Measurements from ENCODE around the gene DMD. TPM values are rescaled to one million over a fixed set of nuclear protein-coding genes. Genes with fewer than 3 reads are reported as not detected.

Gene DMD
- total RNA-seq, 1 experiment from 2014 or later: 47.2 TPM

GRCh38 chrX:32571579-32571978, 639.8 kb downstream of the DMD start:
- Mint-ChIP-seq H3K9me3 (ENCODE audit: unreplicated experiment) (no peaks in the 10 kb centered on the region), H3K27me3 (ENCODE audit: insufficient read depth, unreplicated experiment) (no peaks in the 10 kb centered on the region), H3K4me1 (ENCODE audit: low read depth, unreplicated experiment) (peaks cover 2% of the 10 kb centered on the region), H3K4me3 (ENCODE audit: unreplicated experiment) (peak overlapping the region; percentile 2), H3K27ac (ENCODE audit: unreplicated experiment) (peak overlapping the region; percentile 3), H3K36me3 (ENCODE audit: insufficient read depth, unreplicated experiment) (no peaks in the 10 kb centered on the region)
- peak in 1 of 2 experiments; percentile 22 for DNase-seq
- H3K27me3 ChIP-seq (replicated peaks; ENCODE audit: control insufficient read depth, insufficient read depth, low read length): no peaks in the 10 kb centered on the region
- TF ChIP-seq, protein P1, sequence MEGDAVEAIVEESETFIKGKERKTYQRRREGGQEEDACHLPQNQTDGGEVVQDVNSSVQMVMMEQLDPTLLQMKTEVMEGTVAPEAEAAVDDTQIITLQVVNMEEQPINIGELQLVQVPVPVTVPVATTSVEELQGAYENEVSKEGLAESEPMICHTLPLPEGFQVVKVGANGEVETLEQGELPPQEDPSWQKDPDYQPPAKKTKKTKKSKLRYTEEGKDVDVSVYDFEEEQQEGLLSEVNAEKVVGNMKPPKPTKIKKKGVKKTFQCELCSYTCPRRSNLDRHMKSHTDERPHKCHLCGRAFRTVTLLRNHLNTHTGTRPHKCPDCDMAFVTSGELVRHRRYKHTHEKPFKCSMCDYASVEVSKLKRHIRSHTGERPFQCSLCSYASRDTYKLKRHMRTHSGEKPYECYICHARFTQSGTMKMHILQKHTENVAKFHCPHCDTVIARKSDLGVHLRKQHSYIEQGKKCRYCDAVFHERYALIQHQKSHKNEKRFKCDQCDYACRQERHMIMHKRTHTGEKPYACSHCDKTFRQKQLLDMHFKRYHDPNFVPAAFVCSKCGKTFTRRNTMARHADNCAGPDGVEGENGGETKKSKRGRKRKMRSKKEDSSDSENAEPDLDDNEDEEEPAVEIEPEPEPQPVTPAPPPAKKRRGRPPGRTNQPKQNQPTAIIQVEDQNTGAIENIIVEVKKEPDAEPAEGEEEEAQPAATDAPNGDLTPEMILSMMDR (IDR thresholded peaks at IDR 0.05; ENCODE audit: insufficient read depth in 1 of 2, low read depth in 1 of 2, low read length in 1 of 2, severe bottlenecking in 1 of 2, unreplicated experiment in 1 of 2): no peak
- no peak overlapping the region for H3K4me3 ChIP-seq (ENCODE audit: low read depth, low read length)
- H3K9me3 ChIP-seq: no peaks in the 10 kb centered on the region
- peaks cover 38% of the 10 kb centered on the region for H3K4me1 ChIP-seq
- intact Hi-C loops (cut with micrococcal nuclease; ENCODE audit: unreplicated experiment): loop anchor here (1.0 kb wide), 3 partner anchors 35 to 445 kb away; no protein-coding TSS in a partner anchor
- CTCF ChIA-PET: no interaction called here
- POLR2A ChIA-PET: interaction anchor here (0.7 kb wide), 1 partner anchor 18 kb away, joined by 7 read pairs; no protein-coding TSS in a partner anchor
- no peaks in the 10 kb centered on the region for H3K36me3 ChIP-seq (ENCODE audit: control insufficient read depth, insufficient read depth, low read length)
- no TSS peak for BruUV-seq (replicated peaks)

- Histone ChIP-seq H3K36me3 (ENCODE audit: control insufficient read depth, insufficient read depth, low read length) (no peaks in the 10 kb centered on the region), H3K4me1 (peaks cover 7% of the 10 kb centered on the region), H3K27me3 (replicated peaks; ENCODE audit: control insufficient read depth, insufficient read depth, low read length) (no peaks in the 10 kb centered on the region), H3K4me3 (ENCODE audit: low read depth, low read length) (no peak overlapping the region), H3K9me3 (no peaks in the 10 kb centered on the region)
- TF ChIP-seq, protein P1 (IDR thresholded peaks at IDR 0.05; ENCODE audit: insufficient read depth in 1 of 2, low read depth in 1 of 2, low read length in 1 of 2, severe bottlenecking in 1 of 2, unreplicated experiment in 1 of 2): no peak
- DNase-seq: no peak
- intact Hi-C loops (cut with micrococcal nuclease; ENCODE audit: unreplicated experiment): no loop called here
- Mint-ChIP-seq H3K4me3 (ENCODE audit: unreplicated experiment) (peak overlapping the region; percentile 65), H3K36me3 (ENCODE audit: insufficient read depth, unreplicated experiment) (no peaks in the 10 kb centered on the region), H3K27me3 (ENCODE audit: insufficient read depth, unreplicated experiment) (no peaks in the 10 kb centered on the region), H3K27ac (ENCODE audit: unreplicated experiment) (no peak overlapping the region), H3K4me1 (ENCODE audit: low read depth, unreplicated experiment) (peaks cover 18% of the 10 kb centered on the region), H3K9me3 (ENCODE audit: unreplicated experiment) (no peaks in the 10 kb centered on the region)
- BruUV-seq (replicated peaks): no TSS peak
- POLR2A ChIA-PET: no interaction called here
- CTCF ChIA-PET: no interaction called here
Observed at GRCh38 chrX:32562261-32562660, 649.1 kb downstream of the DMD start.

- H3K27me3 ChIP-seq (replicated peaks; ENCODE audit: control insufficient read depth, insufficient read depth, low read length): no peaks in the 10 kb centered on the region
- DNase-seq: no peak
- intact Hi-C loops (cut with micrococcal nuclease; ENCODE audit: unreplicated experiment): no loop called here
- Mint-ChIP-seq H3K9me3 (ENCODE audit: unreplicated experiment) (no peaks in the 10 kb centered on the region), H3K4me1 (ENCODE audit: low read depth, unreplicated experiment) (peaks cover 7% of the 10 kb centered on the region), H3K27ac (ENCODE audit: unreplicated experiment) (no peak overlapping the region), H3K4me3 (ENCODE audit: unreplicated experiment) (no peak overlapping the region), H3K27me3 (ENCODE audit: insufficient read depth, unreplicated experiment) (no peaks in the 10 kb centered on the region), H3K36me3 (ENCODE audit: insufficient read depth, unreplicated experiment) (peaks cover 5% of the 10 kb centered on the region)
- no peaks in the 10 kb centered on the region for H3K36me3 ChIP-seq (ENCODE audit: control insufficient read depth, insufficient read depth, low read length)
- BruUV-seq (replicated peaks): no TSS peak
- CTCF ChIA-PET: no interaction called here
- no peak overlapping the region for H3K4me3 ChIP-seq (ENCODE audit: low read depth, low read length)
- no peaks in the 10 kb centered on the region for H3K4me1 ChIP-seq
- H3K9me3 ChIP-seq: no peaks in the 10 kb centered on the region
- TF ChIP-seq, protein P1 (IDR thresholded peaks at IDR 0.05; ENCODE audit: insufficient read depth in 1 of 2, low read depth in 1 of 2, low read length in 1 of 2, severe bottlenecking in 1 of 2, unreplicated experiment in 1 of 2): no peak
- POLR2A ChIA-PET: no interaction called here
Observed at GRCh38 chrX:32545101-32545500, 666.2 kb downstream of the DMD start.

Measured in Caco-2 (cell line).